Pancreas (tissue), 10 donors: ENCODE measurements around the gene PIGS. TPM values are rescaled to one million over a fixed set of nuclear protein-coding genes. Genes with fewer than 3 reads are reported as not detected.

Source experiments
- ATAC-seq, 4 donors: fragments of 200-7000 bp; cut with Tn5 transposase; one replicate each; pipeline versions ENCODE4 v1.8.0 to v1.9.1; 2020; ENCODE audit warnings: mild to moderate bottlenecking in 4 of 4, moderate library complexity in 4 of 4
- DNase-seq, 6 donors: peaks; one replicate each; pipeline ENCODE4 v3.0.0-alpha.2; 2020
- FAIRE-seq: peaks from 2 replicates; lab custom pipeline; 2012; peaks lifted over from hg19 to GRCh38; lab: Jason Lieb, UNC
- H3K27ac ChIP-seq, 4 donors: fragments of 200-600 bp; sonication (generic); 1 replicate in 3 of 4; 2 replicates in 1 of 4; pipeline versions ENCODE4 v1.5.0 to v1.8.0; 2020
- H3K27me3 ChIP-seq, 4 donors: fragments of 200-600 bp; one replicate each; pipeline ENCODE4 v1.8.0; 2021
- H3K36me3 ChIP-seq, 3 donors: fragments of 200-600 bp; sonication (generic) in 1 of 3; one replicate each; pipeline versions ENCODE4 v1.5.0 to v1.8.0; 2020 to 2021
- H3K4me1 ChIP-seq, 3 donors: fragments of 200-600 bp; one replicate each; pipeline ENCODE4 v1.8.0; 2021
- H3K4me3 ChIP-seq, 4 donors: fragments of 200-600 bp; sonication (generic) in 2 of 4; one replicate each; pipeline versions ENCODE4 v1.5.0 to v1.8.0; 2020 to 2021
- H3K9me3 ChIP-seq, 4 donors: fragments of 200-600 bp; one replicate each; pipeline ENCODE4 v1.8.0; 2021
- CTCF ChIP-seq, 4 donors: fragments of 200-600 bp; sonication (generic) in 3 of 4; IDR thresholded peaks; one replicate each; pipeline versions ENCODE4 v1.5.0 to v1.8.0; 2021; ENCODE audit warnings: antibody characterized with exemption in 4 of 4
- WGBS, 2 donors: extraction: QIAGEN DNeasy Blood & Tissue Kit; methylation state at CpG; one replicate each; pipeline ENCODE4 v1.1.7; 2013; 5-methylcytosine and 5-hydroxymethylcytosine counted together
- intact Hi-C, 3 donors: fragments of 100-400 bp; cut with DNase I; formaldehyde crosslinking; loops; one replicate each; pipeline versions ENCODE4 v1.11.1 to v1.14.2; 2022
- polyA plus RNA-seq, 2 donors: library from polyadenylated mRNA; stranded (reverse); fragments of 200-250 nt; gene quantifications; one replicate each; pipeline ENCODE4 v1.2.3, GENCODE V29; 2013
- total RNA-seq, 6 donors: library from RNA; stranded (reverse); fragmentation: NEBNext Ultra II Directional in 4 of 6; extraction: Animal tissue kit (Norgen Biotek cat#: 25700) in 4 of 6; gene quantifications; one replicate each; pipeline versions ENCODE4 v1.2.1 to v1.2.4, GENCODE V29; 2021 to 2023
- donor health status: healthy with polysubstance abuse.
- donor health status: DM: no; HTN: no; CAD: no; lungs with moderate emphysema.
- donor health status: DM: no; HTN: no; CAD: no.
- donor health status: control.
- donor health status: control.
- donor health status: Bipolar disorder and iron deficiency.
- donor health status: DM: yes; HTN: yes; CAD: no.
- donor health status: DM: no; HTN: no; CAD: no.
- donor health status: DM: no; HTN: no; CAD: no.
- donor health status: DM: yes; HTN: yes; CAD: no.

PIGS gene
- total and polyA plus RNA-seq, 8 donors = 9.2 to 26.5 (median 15.9) TPM

DNA sequence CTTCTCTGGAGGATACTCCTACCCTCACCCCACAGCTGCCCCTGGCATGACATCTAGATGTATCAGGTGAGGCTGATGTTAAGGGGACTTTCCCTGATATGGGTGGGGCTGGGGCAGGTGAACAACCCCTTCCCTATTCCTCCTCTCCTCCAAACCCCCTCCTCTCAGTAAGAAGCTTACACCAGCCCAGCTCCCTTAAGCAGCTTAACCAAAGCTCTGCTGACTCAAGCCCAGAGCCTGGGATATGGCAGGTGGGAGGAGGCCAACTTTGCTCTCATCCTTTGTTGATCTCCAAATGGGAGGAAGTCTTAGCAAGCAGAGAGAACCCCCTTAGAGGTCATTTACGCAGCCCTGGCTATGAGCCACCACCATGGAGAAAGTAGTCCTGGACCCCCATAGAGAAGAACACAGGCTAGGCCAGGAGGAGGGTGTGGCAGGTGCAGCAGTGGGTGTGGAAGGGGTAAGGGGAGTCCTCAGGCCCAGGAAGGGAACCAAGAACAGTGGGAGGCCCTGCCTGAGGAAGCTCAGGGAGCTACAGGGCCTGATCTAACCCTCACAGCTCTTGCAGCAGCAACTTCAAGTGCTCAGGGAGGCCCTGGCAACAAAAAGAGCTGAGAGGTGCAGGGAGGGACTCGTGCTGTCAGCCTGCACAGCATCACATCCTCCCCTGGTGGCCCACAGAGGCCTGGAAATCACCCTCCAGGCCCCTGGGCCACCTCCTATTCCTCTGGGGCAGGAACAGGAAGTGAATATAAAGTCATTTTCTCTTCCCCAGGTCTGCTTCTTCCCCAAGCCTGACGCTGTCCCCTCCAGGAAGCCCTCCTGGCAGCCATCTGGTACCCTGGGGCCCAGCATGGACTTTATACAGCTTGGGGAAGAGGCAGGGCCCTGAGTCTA lies 21.8 kb downstream of the PIGS start:
- 84 to 85% methylated on average over 3 of the region's 3 CpGs for WGBS, 2 donors

DNA sequence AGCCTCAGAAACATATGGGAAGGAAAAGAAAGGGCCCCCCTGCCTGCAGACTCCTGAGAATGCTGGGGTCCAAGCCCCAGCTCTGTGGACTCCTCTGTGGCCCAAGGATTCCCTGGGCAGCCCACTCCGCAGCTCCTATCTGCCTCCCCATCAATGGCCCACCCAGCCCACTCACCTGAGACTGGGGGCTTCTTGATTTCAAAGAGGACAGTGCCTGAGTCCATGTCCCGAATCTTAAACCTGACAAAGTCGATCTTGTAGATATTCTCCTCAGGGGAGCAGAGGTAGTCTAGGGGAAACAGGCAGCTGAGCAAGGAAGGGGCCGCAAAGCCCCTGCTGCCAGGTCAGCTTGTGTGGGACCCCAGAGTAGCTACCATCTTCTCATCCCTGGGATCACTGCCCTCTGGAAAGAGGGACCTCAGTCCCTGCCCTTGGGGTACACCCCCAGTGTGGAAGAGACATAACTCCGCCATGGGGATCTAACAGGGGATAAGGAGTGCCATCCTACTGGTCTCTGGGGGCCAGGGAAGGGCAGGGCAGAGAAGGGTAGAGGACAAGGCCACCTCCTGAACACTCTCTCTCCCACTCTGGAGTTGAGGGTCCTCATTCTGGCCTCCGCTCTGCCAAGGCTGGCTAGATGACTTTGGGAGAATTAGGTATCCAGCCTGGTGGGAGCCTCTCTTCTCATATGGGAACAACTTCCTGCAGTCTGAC lies 22.8 kb downstream of the PIGS start:
- Histone ChIP-seq H3K4me1 (peaks cover 0 to 5% (median 3%) of the 10 kb centered on the region in 3 donors), H3K9me3 (no peaks in the 10 kb centered on the region), H3K4me3 (no peak overlapping the region), H3K36me3 (no peaks in the 10 kb centered on the region), H3K27ac (no peak overlapping the region), H3K27me3 (no peaks in the 10 kb centered on the region)
- TF ChIP-seq CTCF (IDR thresholded peaks at IDR 0.05) = no peak
- DNase-seq = peak in 2 of 6 donors; percentile 23 to 37
- WGBS, 2 donors = 76 to 77% methylated on average over 6 of the region's 6 CpGs
- intact Hi-C loops = no loop called here
- no peak for FAIRE-seq
- no peak for ATAC-seq

More for the DNA sequence above, 21.8 kb downstream of the PIGS start:
- no peaks in the 10 kb centered on the region for H3K27me3 ChIP-seq
- H3K4me1 ChIP-seq = peaks cover 0 to 8% (median 3%) of the 10 kb centered on the region in 3 donors
- DNase-seq (peak in 2 of 6 donors; percentile 30 to 39), ATAC-seq (no peak), FAIRE-seq (no peak)
- H3K4me3 ChIP-seq = no peak overlapping the region
- intact Hi-C loops = no loop called here
- H3K36me3 ChIP-seq = peaks cover 0 to 6% (median 0%) of the 10 kb centered on the region in 3 donors
- H3K9me3 ChIP-seq = no peaks in the 10 kb centered on the region
- H3K27ac ChIP-seq = no peak overlapping the region
- TF ChIP-seq CTCF (IDR thresholded peaks at IDR 0.05) = no peak

DNA sequence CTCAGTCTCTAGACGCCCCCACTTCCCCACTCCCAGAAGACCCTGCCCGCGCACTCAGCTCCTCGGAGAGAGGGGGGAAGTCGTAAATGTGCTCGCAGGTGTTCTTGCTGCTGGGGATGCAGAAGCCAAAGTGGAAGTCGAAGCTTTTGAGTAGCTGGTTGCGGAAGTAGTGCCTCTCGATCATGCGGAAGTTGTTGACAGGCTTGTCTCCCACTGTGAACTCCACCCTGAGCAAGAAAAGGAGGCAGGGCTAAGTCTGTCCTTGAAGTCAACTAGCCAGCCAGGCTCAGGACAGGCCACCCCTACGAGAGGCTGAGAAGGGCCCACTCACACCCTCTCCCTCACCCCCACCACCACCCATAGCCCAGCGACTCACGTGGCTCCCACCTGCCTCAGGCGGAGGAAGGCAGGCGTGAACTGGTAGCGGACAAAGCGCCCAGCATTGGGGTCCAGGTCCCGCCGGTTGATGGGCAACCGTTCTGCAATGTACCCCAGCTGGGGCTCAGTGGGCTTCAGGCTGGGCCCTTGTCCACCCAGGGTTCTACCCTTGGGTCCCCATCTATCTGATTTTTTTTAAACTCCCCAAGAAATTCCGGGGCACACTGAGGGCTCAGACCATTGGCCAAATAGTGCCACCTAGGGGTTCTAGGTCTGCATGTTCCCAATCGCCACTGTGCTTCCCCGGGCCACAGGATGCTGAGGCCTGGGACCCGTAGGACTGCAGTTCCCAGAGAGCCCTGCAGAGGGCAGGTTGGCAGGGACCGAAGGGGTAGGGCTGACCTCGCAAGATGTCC lies 23.5 kb downstream of the PIGS start:
- Histone ChIP-seq H3K36me3 (no peaks in the 10 kb centered on the region), H3K4me1 (peaks cover 0 to 3% (median 2%) of the 10 kb centered on the region in 3 donors), H3K4me3 (no peak overlapping the region), H3K9me3 (no peaks in the 10 kb centered on the region), H3K27ac (no peak overlapping the region), H3K27me3 (no peaks in the 10 kb centered on the region)
- peak; percentile 59 to 93 (median 86) for DNase-seq
- no peak for FAIRE-seq
- peak; percentile 57 to 76 (median 71) for ATAC-seq
- 69 to 72% methylated on average over 26 of the region's 26 CpGs for WGBS, 2 donors
- peak; percentile 92 to 94 (median 92) for TF ChIP-seq CTCF (IDR thresholded peaks at IDR 0.05)
- intact Hi-C loops = no loop called here

DNA sequence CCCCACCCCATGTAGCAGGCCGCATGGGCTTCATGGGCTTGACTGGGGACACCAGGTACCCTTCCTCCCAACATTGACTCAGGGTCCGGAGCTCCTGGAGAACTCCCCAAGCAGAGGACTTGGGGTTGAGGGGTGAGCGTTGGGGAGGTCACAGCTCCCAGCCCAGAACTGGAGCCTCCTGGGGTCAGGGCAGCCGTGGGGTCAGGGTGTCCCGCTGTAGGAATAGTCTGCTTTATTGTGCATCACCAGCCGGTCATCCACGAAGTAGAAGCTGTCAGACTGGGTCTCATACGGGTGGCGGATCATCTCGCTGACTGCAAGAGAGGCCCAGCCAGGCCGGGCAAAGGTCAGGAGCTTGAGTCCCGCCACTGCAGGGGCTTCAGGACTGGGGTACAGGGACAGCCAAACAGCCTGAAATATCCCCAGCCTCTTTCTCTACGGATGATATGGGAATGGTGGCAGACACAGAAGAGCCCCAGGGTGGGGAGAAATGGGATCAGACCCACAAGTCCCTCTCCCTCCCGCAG lies 24.2 kb downstream of the PIGS start:
- intact Hi-C loops = no loop called here
- Histone ChIP-seq H3K27me3 (no peaks in the 10 kb centered on the region), H3K27ac (no peak overlapping the region), H3K4me3 (no peak overlapping the region), H3K4me1 (no peaks in the 10 kb centered on the region), H3K9me3 (no peaks in the 10 kb centered on the region), H3K36me3 (no peaks in the 10 kb centered on the region)
- WGBS, 2 donors = 84 to 87% methylated on average over 13 to 14 of the region's 14 CpGs
- FAIRE-seq (no peak), ATAC-seq (no peak), DNase-seq (peak in 2 of 6 donors; percentile 36 to 43)
- TF ChIP-seq CTCF (IDR thresholded peaks at IDR 0.05) = no peak
